ENCODE results near the gene ARAP2.

DNA sequence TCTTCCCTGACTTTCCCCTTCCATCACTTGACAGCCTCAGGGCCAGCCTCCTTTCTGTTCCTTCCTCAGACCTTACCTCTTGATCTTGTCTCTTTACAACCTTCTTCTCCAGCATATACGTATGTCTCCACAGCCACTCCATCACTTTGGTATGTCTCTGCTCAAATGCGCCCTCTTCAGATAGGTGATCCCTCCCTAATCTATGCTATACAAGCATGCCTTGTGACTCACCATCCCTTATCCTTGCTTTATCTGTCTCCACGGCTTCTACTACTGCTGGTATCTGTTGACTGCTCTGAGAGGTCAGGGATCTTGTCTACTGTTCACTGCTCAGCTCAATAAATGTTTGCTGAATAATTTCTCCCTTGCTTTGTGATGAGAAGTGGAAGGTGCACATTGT is 9.0 kb downstream of the ARAP2 start:
- TF ChIP-seq, protein P1, sequence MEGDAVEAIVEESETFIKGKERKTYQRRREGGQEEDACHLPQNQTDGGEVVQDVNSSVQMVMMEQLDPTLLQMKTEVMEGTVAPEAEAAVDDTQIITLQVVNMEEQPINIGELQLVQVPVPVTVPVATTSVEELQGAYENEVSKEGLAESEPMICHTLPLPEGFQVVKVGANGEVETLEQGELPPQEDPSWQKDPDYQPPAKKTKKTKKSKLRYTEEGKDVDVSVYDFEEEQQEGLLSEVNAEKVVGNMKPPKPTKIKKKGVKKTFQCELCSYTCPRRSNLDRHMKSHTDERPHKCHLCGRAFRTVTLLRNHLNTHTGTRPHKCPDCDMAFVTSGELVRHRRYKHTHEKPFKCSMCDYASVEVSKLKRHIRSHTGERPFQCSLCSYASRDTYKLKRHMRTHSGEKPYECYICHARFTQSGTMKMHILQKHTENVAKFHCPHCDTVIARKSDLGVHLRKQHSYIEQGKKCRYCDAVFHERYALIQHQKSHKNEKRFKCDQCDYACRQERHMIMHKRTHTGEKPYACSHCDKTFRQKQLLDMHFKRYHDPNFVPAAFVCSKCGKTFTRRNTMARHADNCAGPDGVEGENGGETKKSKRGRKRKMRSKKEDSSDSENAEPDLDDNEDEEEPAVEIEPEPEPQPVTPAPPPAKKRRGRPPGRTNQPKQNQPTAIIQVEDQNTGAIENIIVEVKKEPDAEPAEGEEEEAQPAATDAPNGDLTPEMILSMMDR (IDR thresholded peaks at IDR 0.05) = no peak
- no peak for TF ChIP-seq POLR2A (IDR thresholded peaks at IDR 0.05)

Data from lower leg skin (tissue), 3 donors.